Measurements from ENCODE around the gene TMEM114.

GRCh38 chr16:8533509-8533908 is 56.8 kb downstream of the TMEM114 start:
- no peak for TF ChIP-seq GATA3 (IDR thresholded peaks at IDR 0.05; ENCODE audit: low read depth, low read length)
- no peak for TF ChIP-seq GATA2 (IDR thresholded peaks at IDR 0.05; ENCODE audit: low read depth, low read length)

All from SH-SY5Y (cell line).